Subcutaneous adipose tissue (tissue), 4 donors: ENCODE data around the gene VCP. TPM values are rescaled to one million over a fixed set of nuclear protein-coding genes. Genes with fewer than 3 reads are reported as not detected.

Source experiments
- CTCF ChIP-seq: fragments of 450-650 bp; IDR thresholded peaks from one replicate; pipeline ENCODE4 v1.5.1; 2016; ENCODE audit warnings: low read depth, mild to moderate bottlenecking, control low read depth, antibody characterized with exemption, moderate library complexity
- total RNA-seq, 4 donors: library from RNA; depleted of rRNA; stranded (reverse); fragments of >200 nt; gene quantifications; one replicate each; pipeline ENCODE4 v1.1.0, GENCODE V29; 2016

VCP gene
- total RNA-seq, 4 donors from 2014 or later, result 123 to 199 (median 153) TPM

GRCh38 chr9:35042081-35042604 is 30.3 kb downstream of the VCP start:
- no peak for TF ChIP-seq CTCF

GRCh38 chr9:35035851-35036701 is 36.3 kb downstream of the VCP start:
- TF ChIP-seq CTCF, result no peak

GRCh38 chr9:35033101-35033500 is 39.3 kb downstream of the VCP start:
- no peak for TF ChIP-seq CTCF

GRCh38 chr9:35029852-35030251 is 42.6 kb downstream of the VCP start:
- no peak for TF ChIP-seq CTCF

GRCh38 chr9:35029241-35029640 is 43.2 kb downstream of the VCP start:
- TF ChIP-seq CTCF, result no peak

GRCh38 chr9:35028341-35028740 is 44.1 kb downstream of the VCP start:
- TF ChIP-seq CTCF, result no peak

- no peak for TF ChIP-seq CTCF
Measured at GRCh38 chr9:35027860-35028259, 44.6 kb downstream of the VCP start.
